ENCODE measurements around the gene MTREX.

The MTREX gene

DNA sequence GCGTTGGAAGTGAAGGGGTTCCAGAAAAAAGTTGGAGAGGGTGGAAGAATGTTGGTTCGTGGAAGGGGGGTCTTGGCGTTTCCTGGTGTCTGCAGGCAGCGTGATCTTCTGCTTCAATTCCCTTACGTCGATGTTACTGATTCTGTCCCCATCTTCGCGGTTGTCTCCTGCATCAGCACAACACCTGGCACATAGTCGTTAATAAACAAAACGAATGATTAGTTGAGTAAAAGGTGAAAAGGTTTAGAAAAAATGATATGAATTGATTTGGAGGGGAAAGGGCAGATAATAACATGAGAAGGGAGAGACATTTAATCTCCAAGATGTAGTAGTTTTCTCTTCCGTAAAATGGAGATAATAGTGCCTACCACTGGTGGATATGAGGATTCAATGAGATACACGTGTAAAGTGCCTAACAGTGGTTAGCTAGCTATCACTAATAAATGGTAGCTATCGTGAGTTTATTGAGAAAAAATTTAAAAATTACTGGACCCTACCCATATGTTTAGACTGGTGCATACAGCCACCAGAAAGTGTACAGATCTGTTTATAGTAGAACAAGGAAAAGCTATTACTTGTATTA is 556 bp downstream of the MTREX start:
- TF ChIP-seq RAD21 (IDR thresholded peaks at IDR 0.05; ENCODE audit: low read depth) (no peak), NFIC (IDR thresholded peaks at IDR 0.05) (no peak), TEAD4 (IDR thresholded peaks at IDR 0.05) (no peak), TAF1 (IDR thresholded peaks at IDR 0.05; ENCODE audit: low read depth) (no peak), TCF12 (IDR thresholded peaks at IDR 0.05; ENCODE audit: low read depth) (no peak), EP300 (IDR thresholded peaks at IDR 0.05; ENCODE audit: borderline replicate concordance) (no peak), EGR1 (IDR thresholded peaks at IDR 0.05) (no peak), ZBTB7A (IDR thresholded peaks at IDR 0.05; ENCODE audit: low read depth) (no peak), CREB1 (IDR thresholded peaks at IDR 0.05; ENCODE audit: low read depth) (no peak)
- TF ChIP-seq, protein P1, sequence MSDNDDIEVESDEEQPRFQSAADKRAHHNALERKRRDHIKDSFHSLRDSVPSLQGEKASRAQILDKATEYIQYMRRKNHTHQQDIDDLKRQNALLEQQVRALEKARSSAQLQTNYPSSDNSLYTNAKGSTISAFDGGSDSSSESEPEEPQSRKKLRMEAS (IDR thresholded peaks at IDR 0.05): no peak
- TF ChIP-seq, protein P2, sequence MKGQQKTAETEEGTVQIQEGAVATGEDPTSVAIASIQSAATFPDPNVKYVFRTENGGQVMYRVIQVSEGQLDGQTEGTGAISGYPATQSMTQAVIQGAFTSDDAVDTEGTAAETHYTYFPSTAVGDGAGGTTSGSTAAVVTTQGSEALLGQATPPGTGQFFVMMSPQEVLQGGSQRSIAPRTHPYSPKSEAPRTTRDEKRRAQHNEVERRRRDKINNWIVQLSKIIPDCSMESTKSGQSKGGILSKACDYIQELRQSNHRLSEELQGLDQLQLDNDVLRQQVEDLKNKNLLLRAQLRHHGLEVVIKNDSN (IDR thresholded peaks at IDR 0.05): no peak

DNA sequence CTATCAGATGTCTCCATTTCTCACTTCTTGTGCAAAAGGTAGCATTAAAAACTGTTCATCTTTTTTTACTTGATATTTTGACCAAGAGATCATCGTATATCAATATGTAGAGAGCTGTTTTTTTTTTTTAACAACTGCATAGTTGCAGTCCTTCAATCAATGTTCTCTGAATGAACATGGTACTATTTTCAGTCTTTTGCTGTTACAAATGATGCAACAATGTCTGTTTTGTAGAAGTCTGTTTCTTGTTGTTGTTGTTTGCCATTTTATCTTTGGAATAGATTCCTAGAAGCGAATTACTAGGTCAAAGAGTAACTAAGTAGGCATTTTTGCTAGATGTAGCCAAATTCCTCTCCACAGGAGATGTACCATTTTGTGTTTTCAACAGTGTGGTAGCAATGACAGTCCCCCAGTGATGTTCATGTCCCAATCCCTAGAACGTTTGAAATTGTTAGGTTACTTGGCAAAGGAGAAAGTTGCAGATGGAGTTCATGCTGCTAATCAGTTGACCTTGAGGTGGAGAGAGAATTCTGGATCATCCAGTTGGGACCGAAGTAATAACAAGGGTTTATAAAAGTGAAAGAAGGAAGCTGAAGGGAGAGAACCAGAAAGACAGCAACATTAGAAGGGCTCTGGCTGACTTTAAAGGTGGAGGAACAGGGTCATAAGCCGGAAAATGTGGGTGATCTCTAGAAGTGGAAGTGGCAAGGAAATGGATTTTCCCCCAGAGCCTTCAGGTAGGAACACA is 6.3 kb downstream of the MTREX start:
- no peak for TF ChIP-seq ZBTB7A (IDR thresholded peaks at IDR 0.05; ENCODE audit: low read depth)
- TF ChIP-seq, protein P1 (IDR thresholded peaks at IDR 0.05): no peak
- no peak for TF ChIP-seq EGR1 (IDR thresholded peaks at IDR 0.05)
- no peak for TF ChIP-seq TAF1 (IDR thresholded peaks at IDR 0.05; ENCODE audit: low read depth)
- TF ChIP-seq EP300 (IDR thresholded peaks at IDR 0.05; ENCODE audit: borderline replicate concordance): no peak
- TF ChIP-seq CREB1 (IDR thresholded peaks at IDR 0.05; ENCODE audit: low read depth): no peak
- TF ChIP-seq NFIC (IDR thresholded peaks at IDR 0.05): no peak
- TF ChIP-seq, protein P2 (IDR thresholded peaks at IDR 0.05): no peak
- no peak for TF ChIP-seq FOXM1 (IDR thresholded peaks at IDR 0.05; ENCODE audit: borderline replicate concordance, low read depth)
- TF ChIP-seq RAD21 (IDR thresholded peaks at IDR 0.05; ENCODE audit: low read depth): no peak
- TF ChIP-seq TEAD4 (IDR thresholded peaks at IDR 0.05): no peak
- TF ChIP-seq, protein P3, sequence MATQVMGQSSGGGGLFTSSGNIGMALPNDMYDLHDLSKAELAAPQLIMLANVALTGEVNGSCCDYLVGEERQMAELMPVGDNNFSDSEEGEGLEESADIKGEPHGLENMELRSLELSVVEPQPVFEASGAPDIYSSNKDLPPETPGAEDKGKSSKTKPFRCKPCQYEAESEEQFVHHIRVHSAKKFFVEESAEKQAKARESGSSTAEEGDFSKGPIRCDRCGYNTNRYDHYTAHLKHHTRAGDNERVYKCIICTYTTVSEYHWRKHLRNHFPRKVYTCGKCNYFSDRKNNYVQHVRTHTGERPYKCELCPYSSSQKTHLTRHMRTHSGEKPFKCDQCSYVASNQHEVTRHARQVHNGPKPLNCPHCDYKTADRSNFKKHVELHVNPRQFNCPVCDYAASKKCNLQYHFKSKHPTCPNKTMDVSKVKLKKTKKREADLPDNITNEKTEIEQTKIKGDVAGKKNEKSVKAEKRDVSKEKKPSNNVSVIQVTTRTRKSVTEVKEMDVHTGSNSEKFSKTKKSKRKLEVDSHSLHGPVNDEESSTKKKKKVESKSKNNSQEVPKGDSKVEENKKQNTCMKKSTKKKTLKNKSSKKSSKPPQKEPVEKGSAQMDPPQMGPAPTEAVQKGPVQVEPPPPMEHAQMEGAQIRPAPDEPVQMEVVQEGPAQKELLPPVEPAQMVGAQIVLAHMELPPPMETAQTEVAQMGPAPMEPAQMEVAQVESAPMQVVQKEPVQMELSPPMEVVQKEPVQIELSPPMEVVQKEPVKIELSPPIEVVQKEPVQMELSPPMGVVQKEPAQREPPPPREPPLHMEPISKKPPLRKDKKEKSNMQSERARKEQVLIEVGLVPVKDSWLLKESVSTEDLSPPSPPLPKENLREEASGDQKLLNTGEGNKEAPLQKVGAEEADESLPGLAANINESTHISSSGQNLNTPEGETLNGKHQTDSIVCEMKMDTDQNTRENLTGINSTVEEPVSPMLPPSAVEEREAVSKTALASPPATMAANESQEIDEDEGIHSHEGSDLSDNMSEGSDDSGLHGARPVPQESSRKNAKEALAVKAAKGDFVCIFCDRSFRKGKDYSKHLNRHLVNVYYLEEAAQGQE (IDR thresholded peaks at IDR 0.05; ENCODE audit: low read depth): no peak
- no peak for TF ChIP-seq YY1 (IDR thresholded peaks at IDR 0.05; ENCODE audit: low read depth)
- no peak for TF ChIP-seq TCF12 (IDR thresholded peaks at IDR 0.05; ENCODE audit: low read depth)
- no peak for TF ChIP-seq CEBPB (IDR thresholded peaks at IDR 0.05)

DNA sequence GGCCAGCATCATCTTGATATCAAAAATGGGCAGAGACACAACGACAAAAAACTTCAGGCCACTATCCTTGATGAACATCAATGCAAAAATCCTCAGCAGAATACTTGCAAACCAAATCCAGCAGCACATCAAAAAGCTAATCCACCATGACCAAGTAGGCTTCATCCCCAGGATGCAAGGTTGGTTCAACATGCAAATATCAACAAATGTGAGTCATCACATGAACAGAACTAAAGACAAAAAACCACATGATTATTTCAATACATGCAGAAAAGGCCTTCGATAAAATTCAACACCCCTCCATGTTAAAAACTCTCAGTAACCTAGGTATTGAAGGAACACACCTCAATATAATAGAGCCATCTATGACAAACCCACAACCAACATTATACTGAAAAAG is 8.5 kb downstream of the MTREX start:
- TF ChIP-seq EP300 (IDR thresholded peaks at IDR 0.05; ENCODE audit: borderline replicate concordance) (no peak), YY1 (IDR thresholded peaks at IDR 0.05; ENCODE audit: low read depth) (no peak), TAF1 (IDR thresholded peaks at IDR 0.05; ENCODE audit: low read depth) (no peak), ZBTB7A (IDR thresholded peaks at IDR 0.05; ENCODE audit: low read depth) (no peak), EGR1 (IDR thresholded peaks at IDR 0.05) (no peak), CEBPB (IDR thresholded peaks at IDR 0.05) (no peak), FOXM1 (IDR thresholded peaks at IDR 0.05; ENCODE audit: borderline replicate concordance, low read depth) (no peak), CREB1 (IDR thresholded peaks at IDR 0.05; ENCODE audit: low read depth) (no peak), NFIC (IDR thresholded peaks at IDR 0.05) (no peak), TEAD4 (IDR thresholded peaks at IDR 0.05) (no peak)
- TF ChIP-seq, protein P3 (IDR thresholded peaks at IDR 0.05; ENCODE audit: low read depth): no peak
- TF ChIP-seq, protein P1 (IDR thresholded peaks at IDR 0.05): no peak
- TF ChIP-seq, protein P2 (IDR thresholded peaks at IDR 0.05): no peak

DNA sequence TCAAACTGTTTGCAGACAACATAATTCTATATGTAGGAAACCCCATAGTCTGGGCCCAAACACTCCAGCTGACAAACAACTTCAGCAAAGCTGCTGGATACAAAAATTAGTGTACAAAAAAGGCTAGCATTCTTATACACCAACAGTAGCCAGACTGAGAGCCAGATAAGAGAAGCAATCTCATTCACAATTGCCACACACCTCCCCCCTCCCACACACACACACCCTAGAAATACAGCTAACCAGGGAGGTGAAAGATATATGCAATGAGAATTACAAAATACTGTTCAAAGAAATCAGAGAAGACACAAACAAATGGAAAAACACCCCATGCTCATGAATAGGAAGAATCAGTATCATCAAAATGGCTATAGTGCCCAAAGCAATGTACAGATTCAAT is 9.0 kb downstream of the MTREX start:
- TF ChIP-seq TAF1 (IDR thresholded peaks at IDR 0.05; ENCODE audit: low read depth) (no peak), TEAD4 (IDR thresholded peaks at IDR 0.05) (no peak), YY1 (IDR thresholded peaks at IDR 0.05; ENCODE audit: low read depth) (no peak), ZBTB7A (IDR thresholded peaks at IDR 0.05; ENCODE audit: low read depth) (no peak), FOXM1 (IDR thresholded peaks at IDR 0.05; ENCODE audit: borderline replicate concordance, low read depth) (no peak), NFIC (IDR thresholded peaks at IDR 0.05) (no peak), EP300 (IDR thresholded peaks at IDR 0.05; ENCODE audit: borderline replicate concordance) (no peak), CREB1 (IDR thresholded peaks at IDR 0.05; ENCODE audit: low read depth) (no peak), TCF12 (IDR thresholded peaks at IDR 0.05; ENCODE audit: low read depth) (no peak)
- TF ChIP-seq, protein P1 (IDR thresholded peaks at IDR 0.05): no peak
- TF ChIP-seq, protein P2 (IDR thresholded peaks at IDR 0.05): no peak
